ENCODE measurements around the gene KIZ. TPM values are rescaled to one million over a fixed set of nuclear protein-coding genes. Genes with fewer than 3 reads are reported as not detected.
"Not testable (repeated sequence)": the region's sequence is repeated elsewhere in the genome, so short reads cannot be mapped to it uniquely, and the experiment has no call there.

The KIZ gene
- total RNA-seq, 2 donors from 2014 or later: 6.3 to 17.1 TPM

GRCh38 chr20:21246161-21246560 lies 120.3 kb downstream of the KIZ start:
- H3K36me3 ChIP-seq: no peaks in the 10 kb centered on the region
- H3K27ac ChIP-seq: no peak overlapping the region
- no peak overlapping the region for H3K4me3 ChIP-seq
- no peak for TF ChIP-seq CTCF (IDR thresholded peaks at IDR 0.05)
- intact Hi-C loops (cut with DNase I): no loop called here
- DNase-seq: no peak
- H3K4me1 ChIP-seq: no peaks in the 10 kb centered on the region
- no peaks in the 10 kb centered on the region for H3K27me3 ChIP-seq
- no peak overlapping the region for H3K9ac ChIP-seq (ENCODE audit: low read depth in 2 of 2, low read length in 2 of 2)
- no peaks in the 10 kb centered on the region for H3K9me3 ChIP-seq

- H3K4me1 ChIP-seq; H3K9me3 ChIP-seq; H3K27ac ChIP-seq; H3K36me3 ChIP-seq; H3K4me3 ChIP-seq; H3K27me3 ChIP-seq; intact Hi-C loops (cut with DNase I); H3K9ac ChIP-seq (ENCODE audit: low read depth in 2 of 2, low read length in 2 of 2); DNase-seq: not testable (repeated sequence)
Measured at GRCh38 chr20:21247603-21248095, 121.8 kb downstream of the KIZ start.

GRCh38 chr20:21251278-21251677 lies 125.4 kb downstream of the KIZ start:
- H3K4me3 ChIP-seq: no peak overlapping the region
- no peaks in the 10 kb centered on the region for H3K4me1 ChIP-seq
- H3K27me3 ChIP-seq: no peaks in the 10 kb centered on the region
- no peak overlapping the region for H3K9ac ChIP-seq (ENCODE audit: low read depth in 2 of 2, low read length in 2 of 2)
- H3K9me3 ChIP-seq: no peaks in the 10 kb centered on the region
- H3K27ac ChIP-seq: no peak overlapping the region
- intact Hi-C loops (cut with DNase I): no loop called here
- DNase-seq: no peak
- TF ChIP-seq CTCF (IDR thresholded peaks at IDR 0.05): no peak
- no peaks in the 10 kb centered on the region for H3K36me3 ChIP-seq

GRCh38 chr20:21257192-21257591 lies 131.3 kb downstream of the KIZ start:
- H3K27me3 ChIP-seq: no peaks in the 10 kb centered on the region
- DNase-seq: no peak
- no peak for TF ChIP-seq CTCF (IDR thresholded peaks at IDR 0.05)
- H3K4me1 ChIP-seq: no peaks in the 10 kb centered on the region
- H3K9me3 ChIP-seq: no peaks in the 10 kb centered on the region
- H3K36me3 ChIP-seq: no peaks in the 10 kb centered on the region
- no peak overlapping the region for H3K9ac ChIP-seq (ENCODE audit: low read depth in 2 of 2, low read length in 2 of 2)
- no peak overlapping the region for H3K4me3 ChIP-seq
- H3K27ac ChIP-seq: no peak overlapping the region
- intact Hi-C loops (cut with DNase I): no loop called here

- Histone ChIP-seq H3K9me3 (no peaks in the 10 kb centered on the region), H3K27ac (no peak overlapping the region), H3K27me3 (no peaks in the 10 kb centered on the region), H3K4me3 (no peak overlapping the region), H3K36me3 (no peaks in the 10 kb centered on the region), H3K4me1 (no peaks in the 10 kb centered on the region), H3K9ac (ENCODE audit: low read depth in 2 of 2, low read length in 2 of 2) (no peak overlapping the region)
- TF ChIP-seq CTCF (IDR thresholded peaks at IDR 0.05): no peak
- intact Hi-C loops (cut with DNase I): no loop called here
- no peak for DNase-seq
Measured at GRCh38 chr20:21258411-21258810, 132.5 kb downstream of the KIZ start.

- TF ChIP-seq CTCF (IDR thresholded peaks at IDR 0.05): no peak
- Histone ChIP-seq H3K9ac (ENCODE audit: low read depth in 2 of 2, low read length in 2 of 2) (no peak overlapping the region), H3K4me3 (no peak overlapping the region), H3K4me1 (no peaks in the 10 kb centered on the region), H3K9me3 (no peaks in the 10 kb centered on the region), H3K27me3 (no peaks in the 10 kb centered on the region), H3K36me3 (no peaks in the 10 kb centered on the region), H3K27ac (no peak overlapping the region)
- intact Hi-C loops (cut with DNase I): no loop called here
- DNase-seq: no peak
Measured at GRCh38 chr20:21259346-21259745, 133.5 kb downstream of the KIZ start.
